Measurements from ENCODE around the gene SH2D4B.

- TF ChIP-seq GLIS3 (CRISPR knock-in tag; IDR thresholded peaks at IDR 0.05), result no peak
- TF ChIP-seq ESRRG (CRISPR knock-in tag; IDR thresholded peaks at IDR 0.05), result no peak
- TF ChIP-seq TCF4 (CRISPR knock-in tag; IDR thresholded peaks at IDR 0.05; ENCODE audit: borderline replicate concordance), result no peak
- no peak for TF ChIP-seq CREB5 (CRISPR knock-in tag; IDR thresholded peaks at IDR 0.05; ENCODE audit: low read depth)
- no peak for TF ChIP-seq PATZ1 (CRISPR knock-in tag; IDR thresholded peaks at IDR 0.05; ENCODE audit: borderline replicate concordance)
- TF ChIP-seq ZNF565 (CRISPR knock-in tag; conservative IDR thresholded peaks at IDR 0.05; ENCODE audit: low read depth), result no peak
- TF ChIP-seq ZFP30 (CRISPR knock-in tag; IDR thresholded peaks at IDR 0.05), result no peak
- no peak for TF ChIP-seq PPARA (CRISPR knock-in tag; IDR thresholded peaks at IDR 0.05; ENCODE audit: borderline replicate concordance)
- no peak for TF ChIP-seq POU6F1 (CRISPR knock-in tag; IDR thresholded peaks at IDR 0.05; ENCODE audit: borderline replicate concordance, low read depth)
- TF ChIP-seq BACH2 (CRISPR knock-in tag; IDR thresholded peaks at IDR 0.05; ENCODE audit: borderline replicate concordance), result no peak
- TF ChIP-seq RARB (CRISPR knock-in tag; IDR thresholded peaks at IDR 0.05), result no peak
Measured at GRCh38 chr10:80500572-80501380, 36.9 kb upstream of the SH2D4B start.
